Gastrocnemius medialis (tissue), 4 donors: ENCODE measurements around the gene PRDM10.

ENCODE experiments used
- CTCF ChIP-seq, 5 experiments: fragments of 450-650 bp in 3 of 5; fragments of 200-600 bp in 2 of 5; sonication (generic) in 2 of 5; IDR thresholded peaks in 4 of 5; conservative IDR thresholded peaks in 1 of 5; 1 replicate in 4 of 5; 2 replicates in 1 of 5; pipeline ENCODE4 v1.5.1; 2016 to 2019; ENCODE audit warnings: antibody characterized with exemption in 5 of 5, mild to moderate bottlenecking in 3 of 5, moderate library complexity in 3 of 5
- POLR2A ChIP-seq, 2 donors: fragments of 450-650 bp; IDR thresholded peaks; one replicate each; pipeline ENCODE4 v1.6.1; 2017; ENCODE audit warnings: antibody characterized with exemption in 2 of 2, mild to moderate bottlenecking in 2 of 2, moderate library complexity in 2 of 2

GRCh38 chr11:129959687-129960086, 42.9 kb downstream of the PRDM10 start:
- TF ChIP-seq CTCF (IDR thresholded peaks at IDR 0.05 in 4 of 5, conservative IDR thresholded peaks at IDR 0.05 in 1 of 5), result no peak
- no peak for TF ChIP-seq POLR2A (IDR thresholded peaks at IDR 0.05)
